H1 (cell line): ENCODE measurements around the gene PDK4. TPM values are rescaled to one million over a fixed set of nuclear protein-coding genes. Genes with fewer than 3 reads are reported as not detected.

ENCODE experiments used
- CTCF ChIA-PET: fragments of 300-600 bp; sonication (Branson Sonifier 250); formaldehyde crosslinking; loops from one replicate; lab custom pipeline; 2021; ENCODE audit not compliant: partially characterized antibody; lab: Charles Lee
- POLR2A ChIA-PET: fragments of 300-600 bp; sonication (Branson Sonifier 250); formaldehyde crosslinking; loops from one replicate; lab custom pipeline; 2021; ENCODE audit warnings: inconsistent platforms; ENCODE audit not compliant: partially characterized antibody; lab: Charles Lee
- DNase-seq, 2 experiments: peaks; one replicate each; pipeline versions ENCODE4 v3.0.0 to v3.0.0-alpha.2; 2010 to 2022; ENCODE audit warnings: low spot score in 2 of 2, low read depth in 1 of 2, mixed read lengths in 1 of 2
- FAIRE-seq: peaks from 2 replicates; lab custom pipeline; 2011; peaks lifted over from hg19 to GRCh38; lab: Jason Lieb, UNC
- H2AFZ ChIP-seq: 2 replicates; pipeline ENCODE4 v1.8.1; 2012; ENCODE audit warnings: low read length, inconsistent platforms
- H2AK5ac ChIP-seq: 2 replicates; pipeline ENCODE4 v1.6.1; 2013; ENCODE audit warnings: low read depth, low read length
- H2BK120ac ChIP-seq: replicated peaks from 2 replicates; pipeline ENCODE3; 2013; ENCODE audit warnings: low read depth, low read length, inconsistent platforms
- H2BK12ac ChIP-seq: 2 replicates; pipeline ENCODE4 v1.6.1; 2013; ENCODE audit warnings: low read depth, low read length
- H2BK15ac ChIP-seq: 2 replicates; pipeline ENCODE4 v1.6.1; 2013; ENCODE audit warnings: low read length
- H2BK20ac ChIP-seq: 2 replicates; pipeline ENCODE4 v1.6.1; 2013; ENCODE audit warnings: low read length
- H2BK5ac ChIP-seq: 2 replicates; pipeline ENCODE4 v1.6.1; 2013; ENCODE audit warnings: low read depth, low read length
- H3K14ac ChIP-seq: 2 replicates; pipeline ENCODE4 v1.6.1; 2013; ENCODE audit warnings: inconsistent platforms; ENCODE audit not compliant: insufficient read length
- H3K18ac ChIP-seq: 2 replicates; pipeline ENCODE4 v1.6.1; 2013; ENCODE audit warnings: low read length; ENCODE audit errors: extremely low read depth
- H3K23ac ChIP-seq: 2 replicates; pipeline ENCODE4 v1.6.1; 2013; ENCODE audit warnings: inconsistent platforms; ENCODE audit not compliant: insufficient read length
- H3K23me2 ChIP-seq: 2 replicates; pipeline ENCODE4 v1.6.1; 2013; ENCODE audit warnings: low read depth, low read length
- H3K27ac ChIP-seq: 2 replicates; pipeline ENCODE4 v1.6.1; 2011; ENCODE audit warnings: low read depth, low read length, inconsistent platforms
- H3K27me3 ChIP-seq, 4 experiments: replicated peaks in 1 of 4; 1 replicate in 1 of 4; 2 replicates in 3 of 4; pipeline versions ENCODE4 v1.6.1 to v1.8.1; 2011 to 2013; ENCODE audit warnings: low read length in 3 of 4, mild to moderate bottlenecking in 3 of 4, inconsistent platforms in 2 of 4, mixed read lengths in 2 of 4, moderate library complexity in 1 of 4; ENCODE audit not compliant: control insufficient read depth in 3 of 4, insufficient read depth in 3 of 4; ENCODE audit errors: extremely low read depth in 1 of 4
- H3K36me3 ChIP-seq, 4 experiments: 2 replicates each; pipeline versions ENCODE4 v1.6.1 to v1.8.1; 2011 to 2013; ENCODE audit warnings: mild to moderate bottlenecking in 4 of 4, low read length in 3 of 4, moderate library complexity in 2 of 4, control low read depth in 1 of 4, inconsistent platforms in 1 of 4; ENCODE audit not compliant: insufficient read depth in 4 of 4, control insufficient read depth in 2 of 4
- H3K4ac ChIP-seq: replicated peaks from 2 replicates; pipeline ENCODE3; 2013; ENCODE audit warnings: low read length, low read depth, mixed read lengths, inconsistent platforms; ENCODE audit not compliant: insufficient read length
- H3K4me1 ChIP-seq, 4 experiments: replicated peaks in 1 of 4; 1 replicate in 1 of 4; 2 replicates in 3 of 4; pipeline versions ENCODE4 v1.6.1 to v1.8.1; 2011 to 2013; ENCODE audit warnings: low read length in 3 of 4, inconsistent platforms in 2 of 4, mixed read lengths in 1 of 4; ENCODE audit not compliant: insufficient read depth in 4 of 4, control insufficient read depth in 3 of 4
- H3K4me2 ChIP-seq, 2 experiments: 2 replicates each; pipeline versions ENCODE4 v1.6.1 to v1.8.1; 2011 to 2013; ENCODE audit warnings: low read depth in 2 of 2, low read length in 2 of 2, control low read depth in 1 of 2, inconsistent platforms in 1 of 2, mild to moderate bottlenecking in 1 of 2; ENCODE audit not compliant: insufficient read depth in 1 of 2
- H3K4me3 ChIP-seq, 4 experiments: fragments of 200-600, 300-600 bp in 1 of 4; sonication (generic), shearing (Covaris generic), sonication (Bioruptor Twin) in 1 of 4; 2 replicates each; pipeline versions ENCODE4 v1.5.1 to v1.8.1; 2011 to 2016; ENCODE audit warnings: low read length in 4 of 4, low read depth in 3 of 4, control low read depth in 2 of 4, inconsistent platforms in 2 of 4, mild to moderate bottlenecking in 2 of 4, mixed read lengths in 1 of 4, moderate library complexity in 1 of 4; ENCODE audit not compliant: insufficient read depth in 2 of 4; ENCODE audit errors: extremely low read depth in 1 of 4
- H3K56ac ChIP-seq: replicated peaks from 2 replicates; pipeline ENCODE3; 2013; ENCODE audit warnings: low read depth, mild to moderate bottlenecking, mixed read lengths, low read length, inconsistent platforms; ENCODE audit not compliant: insufficient read length
- H3K79me1 ChIP-seq: 2 replicates; pipeline ENCODE4 v1.6.1; 2013; ENCODE audit warnings: low read depth, low read length, control low read depth
- H3K79me2 ChIP-seq, 2 experiments: 2 replicates each; pipeline versions ENCODE4 v1.6.1 to v1.8.1; 2012 to 2013; ENCODE audit warnings: low read length in 2 of 2, mild to moderate bottlenecking in 2 of 2, inconsistent platforms in 1 of 2; ENCODE audit not compliant: insufficient read depth in 2 of 2, control insufficient read depth in 1 of 2
- H3K9ac ChIP-seq, 4 experiments: replicated peaks in 1 of 4; 1 replicate in 1 of 4; 2 replicates in 3 of 4; pipeline versions ENCODE4 v1.6.1 to v1.8.1; 2011 to 2013; ENCODE audit warnings: low read depth in 3 of 4, low read length in 3 of 4, control low read depth in 2 of 4, mild to moderate bottlenecking in 2 of 4, moderate library complexity in 2 of 4, inconsistent platforms in 1 of 4; ENCODE audit errors: extremely low read depth in 1 of 4
- H3K9me3 ChIP-seq, 2 experiments: 2 replicates each; pipeline versions ENCODE4 v1.6.1 to v1.8.1; 2012 to 2013; ENCODE audit warnings: mild to moderate bottlenecking in 2 of 2, moderate library complexity in 2 of 2, control low read depth in 1 of 2, inconsistent platforms in 1 of 2, low read depth in 1 of 2, low read length in 1 of 2, mixed read lengths in 1 of 2; ENCODE audit not compliant: insufficient read depth in 2 of 2
- H4K20me1 ChIP-seq, 2 experiments: replicated peaks in 1 of 2; 2 replicates each; pipeline versions ENCODE3 to v1.8.1; 2011 to 2013; ENCODE audit warnings: inconsistent platforms in 2 of 2, low read length in 2 of 2, mild to moderate bottlenecking in 1 of 2; ENCODE audit not compliant: insufficient read depth in 2 of 2, control insufficient read depth in 1 of 2
- H4K5ac ChIP-seq: 2 replicates; pipeline ENCODE4 v1.6.1; 2013; ENCODE audit warnings: low read length, low read depth, mixed read lengths, inconsistent platforms; ENCODE audit not compliant: insufficient read length
- H4K8ac ChIP-seq: 2 replicates; pipeline ENCODE4 v1.8.0; 2013; ENCODE audit warnings: mild to moderate bottlenecking, moderate library complexity, low read length, inconsistent platforms; ENCODE audit not compliant: insufficient read depth; ENCODE audit errors: extremely low read depth
- H4K91ac ChIP-seq: replicated peaks from 2 replicates; pipeline ENCODE3; 2013; ENCODE audit warnings: low read length, mixed read lengths, inconsistent platforms; ENCODE audit not compliant: insufficient read length
- BACH1 ChIP-seq: IDR thresholded peaks from 2 replicates; pipeline ENCODE4 v1.6.1; 2012; ENCODE audit warnings: low read length, improper control_type of control experiment
- BRCA1 ChIP-seq: IDR thresholded peaks from 2 replicates; pipeline ENCODE4 v1.6.1; 2012; ENCODE audit warnings: low read depth, low read length, improper control_type of control experiment
- CREB1 ChIP-seq: IDR thresholded peaks from 2 replicates; pipeline ENCODE4 v1.6.1; 2012; ENCODE audit warnings: inconsistent platforms
- EP300 ChIP-seq, 2 experiments: IDR thresholded peaks; 1 replicate in 1 of 2; 2 replicates in 1 of 2; pipeline ENCODE4 v1.6.1; 2011 to 2012; ENCODE audit warnings: low read depth in 2 of 2, low read length in 2 of 2, mild to moderate bottlenecking in 2 of 2, borderline replicate concordance in 1 of 2, inconsistent platforms in 1 of 2, moderate library complexity in 1 of 2
- EZH2 ChIP-seq: fragments of 200-600 bp; sonication (generic); IDR thresholded peaks from 2 replicates; pipeline ENCODE4 v1.7.1; 2012; ENCODE audit warnings: low read depth, mild to moderate bottlenecking, moderate library complexity, low read length, inconsistent platforms; ENCODE audit not compliant: severe bottlenecking
- GTF2F1 ChIP-seq: IDR thresholded peaks from 2 replicates; pipeline ENCODE4 v1.6.1; 2012; ENCODE audit warnings: low read depth, low read length, improper control_type of control experiment, borderline replicate concordance
- HDAC2 ChIP-seq, 2 experiments: fragments of 300-600 bp in 1 of 2; sonication (generic) in 1 of 2; IDR thresholded peaks; 2 replicates each; pipeline ENCODE4 v1.6.1; 2011 to 2012; ENCODE audit warnings: low read depth in 2 of 2, low read length in 2 of 2, mild to moderate bottlenecking in 2 of 2, moderate library complexity in 2 of 2, borderline replicate concordance in 1 of 2, inconsistent platforms in 1 of 2
- KDM4A ChIP-seq: IDR thresholded peaks from one replicate; pipeline ENCODE4 v1.7.1; 2012; ENCODE audit warnings: low read depth, mild to moderate bottlenecking, moderate library complexity, low read length, inconsistent platforms; ENCODE audit not compliant: severe bottlenecking
- KDM5A ChIP-seq: fragments of 200-600 bp; IDR thresholded peaks from 2 replicates; pipeline ENCODE4 v1.7.1; 2012; ENCODE audit warnings: mild to moderate bottlenecking, low read length, inconsistent platforms, mixed read lengths
- NANOG ChIP-seq: IDR thresholded peaks from 2 replicates; pipeline ENCODE4 v1.6.1; 2011; ENCODE audit warnings: low read length, low read depth, mild to moderate bottlenecking, inconsistent platforms; ENCODE audit not compliant: insufficient read depth, poor library complexity, severe bottlenecking
- POLR2AphosphoS5 ChIP-seq: IDR thresholded peaks from 2 replicates; pipeline ENCODE4 v1.6.1; 2011; ENCODE audit warnings: low read depth, low read length
- RAD21 ChIP-seq, 2 experiments: IDR thresholded peaks in 1 of 2; conservative IDR thresholded peaks in 1 of 2; 2 replicates each; pipeline ENCODE4 v1.6.1; 2011; ENCODE audit warnings: low read depth in 2 of 2, low read length in 2 of 2, improper control_type of control experiment in 1 of 2, inconsistent platforms in 1 of 2, mild to moderate bottlenecking in 1 of 2, moderate library complexity in 1 of 2
- SIRT6 ChIP-seq: IDR thresholded peaks from one replicate; pipeline ENCODE4 v1.7.1; 2012; ENCODE audit warnings: low read length, inconsistent platforms
- SP4 ChIP-seq: IDR thresholded peaks from 2 replicates; pipeline ENCODE4 v1.6.1; 2012; ENCODE audit warnings: low read length, inconsistent platforms
- polyA plus RNA-seq, 7 experiments: library from polyadenylated mRNA; depleted of rRNA in 3 of 7; stranded (reverse) in 5 of 7; unstranded in 2 of 7; fragments of >200 nt in 5 of 7; fragments of 200-250 nt in 2 of 7; gene quantifications; 1 replicate in 5 of 7; 2 replicates in 1 of 7; 4 replicates in 1 of 7; pipeline versions ENCODE4 v1.2.1 to v1.2.3, GENCODE V29; 2011 to 2013; ENCODE audit warnings: missing spikeins in 2 of 7, mixed read lengths in 2 of 7
- total RNA-seq: library from RNA; stranded (reverse); fragmentation: NEBNext Ultra II Directional; extraction: Animal tissue kit (Norgen Biotek cat#: 25700); gene quantifications from 2 replicates; pipeline ENCODE4 v1.2.1, GENCODE V29; 2021

The PDK4 gene
- total and polyA plus RNA-seq, 2 of the 8 experiments (the other 6 are each of a cell fraction or from before 2014, with no cell fraction given), result 0.26 TPM; not detected in 1

GRCh38 chr7:95539426-95539825 lies 56.9 kb downstream of the PDK4 start:
- no peak for DNase-seq
- H2AFZ ChIP-seq, result no peak overlapping the region
- H3K79me1 ChIP-seq, result no peaks in the 10 kb centered on the region
- no peak overlapping the region for H3K4ac ChIP-seq
- ChIA-PET CTCF (interaction anchor here (0.9 to 15.7 kb wide), 7 partner anchors 11 to 150 kb away, joined by 3 to 187 read pairs (median 3); no protein-coding TSS in a partner anchor), POLR2A (no interaction called here)
- no peak for FAIRE-seq
- no peak overlapping the region for H2AK5ac ChIP-seq
- TF ChIP-seq POLR2AphosphoS5, result no peak
- TF ChIP-seq SIRT6, result no peak
- TF ChIP-seq NANOG, result no peak
- no peak for TF ChIP-seq EZH2
- no peak for TF ChIP-seq BACH1
- TF ChIP-seq BRCA1, result no peak
- TF ChIP-seq HDAC2 (IDR thresholded peaks at IDR 0.05; ENCODE audit: borderline replicate concordance in 1 of 2, low read depth in 2 of 2, low read length in 2 of 2), result no peak
- TF ChIP-seq RAD21 (IDR thresholded peaks at IDR 0.05 in 1 of 2, conservative IDR thresholded peaks at IDR 0.05 in 1 of 2; ENCODE audit: low read depth in 2 of 2, low read length in 2 of 2), result no peak
- no peak for TF ChIP-seq GTF2F1
- no peak for TF ChIP-seq SP4
- TF ChIP-seq KDM4A, result no peak
- no peak for TF ChIP-seq CREB1
- no peak for TF ChIP-seq KDM5A
- TF ChIP-seq EP300 (IDR thresholded peaks at IDR 0.05; ENCODE audit: borderline replicate concordance in 1 of 2, low read depth in 2 of 2, low read length in 2 of 2), result no peak
- no peak overlapping the region for H3K18ac ChIP-seq
- H3K4me1 ChIP-seq, result no peaks in the 10 kb centered on the region
- H3K27ac ChIP-seq, result no peak overlapping the region
- H3K27me3 ChIP-seq, result peaks cover 0 to 1% (median 0%) of the 10 kb centered on the region in 4 experiments; a peak in 1 of 7 replicates
- no peaks in the 10 kb centered on the region for H3K36me3 ChIP-seq
- no peaks in the 10 kb centered on the region for H3K9me3 ChIP-seq
- no peak overlapping the region for H3K9ac ChIP-seq
- H4K5ac ChIP-seq, result no peak overlapping the region
- H3K14ac ChIP-seq, result no peak overlapping the region
- H3K79me2 ChIP-seq, result no peaks in the 10 kb centered on the region
- no peak overlapping the region for H2BK15ac ChIP-seq
- H3K4me2 ChIP-seq, result no peak overlapping the region
- H2BK20ac ChIP-seq, result no peak overlapping the region
- H2BK5ac ChIP-seq, result no peak overlapping the region
- H3K23ac ChIP-seq, result no peak overlapping the region
- no peak overlapping the region for H3K56ac ChIP-seq
- H4K20me1 ChIP-seq, result no peaks in the 10 kb centered on the region
- no peak overlapping the region for H4K91ac ChIP-seq
- no peak overlapping the region for H2BK120ac ChIP-seq
- no peak overlapping the region for H3K4me3 ChIP-seq
- no peak overlapping the region for H4K8ac ChIP-seq
- H3K23me2 ChIP-seq, result no peaks in the 10 kb centered on the region
- H2BK12ac ChIP-seq, result no peak overlapping the region
